ENCODE results near the gene HIGD1A. TPM values are rescaled to one million over a fixed set of nuclear protein-coding genes. Genes with fewer than 3 reads are reported as not detected.

Gene HIGD1A
- total and polyA plus RNA-seq, 9 of the 15 experiments (the other 6 are each of a cell fraction or from before 2014, with no cell fraction given), result 165 to 1,185 (median 333) TPM

DNA sequence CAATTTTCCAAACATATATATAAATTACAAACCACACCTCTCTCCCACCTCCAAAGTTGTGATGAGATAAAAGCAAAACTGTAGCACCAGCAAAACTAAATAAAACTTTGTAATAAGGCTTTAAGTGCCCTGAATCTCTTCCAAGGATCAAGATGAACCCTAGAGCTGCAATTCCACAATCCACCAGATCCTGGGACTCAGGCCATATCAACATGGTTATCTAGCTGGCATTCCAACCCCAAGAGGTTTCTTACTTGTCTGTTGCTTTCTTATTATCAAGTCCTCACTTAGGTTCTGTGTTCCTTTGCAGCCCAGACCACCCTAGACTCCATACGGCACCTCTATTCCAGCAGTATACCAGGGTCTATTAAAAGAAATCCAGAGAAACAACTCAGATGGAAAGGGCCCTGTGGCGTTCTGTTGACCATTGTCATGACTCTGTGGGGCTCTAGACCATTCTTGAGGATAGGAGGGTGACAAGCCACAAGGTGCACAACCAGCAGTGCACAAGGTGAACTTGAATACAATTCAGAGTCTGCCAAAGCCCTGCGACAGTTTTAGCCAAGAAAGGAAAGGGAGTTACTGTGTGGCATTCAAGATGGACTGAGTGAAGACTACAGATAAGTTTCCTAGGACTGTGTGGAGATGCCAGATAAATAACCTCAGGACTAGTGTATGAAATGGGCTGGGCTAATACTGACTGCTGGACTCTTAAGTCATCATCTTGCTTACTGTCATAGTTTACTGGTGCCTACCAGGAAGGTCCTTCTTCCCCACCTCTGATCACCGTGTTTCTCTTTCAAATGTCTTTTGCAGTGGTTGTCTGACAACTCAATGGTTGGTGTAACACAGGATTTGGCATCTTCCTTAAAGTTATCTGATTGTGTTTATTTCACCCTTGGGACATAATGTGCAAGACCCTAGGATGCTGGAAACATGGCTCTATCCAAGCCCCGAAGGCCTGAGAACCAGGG, 32.1 kb upstream of the HIGD1A start (continued):
- TF ChIP-seq, protein P1, sequence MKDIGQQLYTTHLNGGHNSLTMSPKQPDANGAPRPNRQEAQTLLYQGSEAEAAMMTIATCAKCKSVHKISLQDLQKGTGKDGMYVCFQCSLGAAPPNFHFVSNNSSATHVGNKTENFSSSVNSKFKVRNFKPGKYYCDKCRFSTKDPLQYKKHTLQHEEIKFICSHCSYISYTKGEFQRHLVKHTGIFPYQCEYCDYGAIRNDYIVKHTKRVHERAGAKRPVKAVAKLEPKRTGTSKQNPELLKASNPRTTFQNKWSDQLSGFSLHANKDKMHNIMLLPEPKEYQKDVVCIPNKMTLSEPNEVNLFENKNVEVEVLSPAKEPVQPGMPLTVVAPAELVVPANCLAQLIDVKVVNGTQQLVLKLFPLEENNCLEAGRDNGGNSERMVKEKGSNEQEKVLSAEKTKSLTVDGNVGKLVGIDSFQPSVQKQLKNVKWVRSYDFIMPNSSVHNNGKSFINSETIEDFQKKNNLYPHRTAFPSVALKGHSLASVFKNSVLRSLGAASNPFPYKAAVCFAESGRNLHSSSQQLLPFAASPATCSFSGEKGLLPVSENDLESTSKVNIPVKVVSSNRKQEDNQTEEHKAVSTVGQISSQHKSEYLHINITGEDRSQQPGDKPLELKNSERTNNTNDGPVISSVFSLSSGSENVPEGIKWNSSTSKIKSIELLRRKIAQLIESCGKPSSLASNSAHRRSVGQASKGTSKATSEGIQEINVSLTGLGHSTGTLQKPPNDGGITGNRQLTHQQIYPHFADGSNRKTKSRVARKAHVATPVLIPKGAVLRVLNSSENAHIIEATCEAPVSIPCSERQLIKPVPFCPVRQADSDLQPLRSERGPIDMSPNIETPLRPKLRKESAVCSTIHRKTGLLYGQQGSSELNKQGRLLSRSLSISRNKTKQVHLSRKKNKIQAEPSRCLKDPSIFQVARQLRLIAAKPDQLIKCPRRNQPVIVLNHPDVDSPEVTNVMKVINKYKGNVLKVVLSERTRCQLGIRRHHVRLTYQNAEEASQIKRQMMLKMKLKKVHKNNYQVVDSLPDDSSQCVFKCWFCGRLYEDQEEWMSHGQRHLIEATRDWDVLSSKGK (CRISPR knock-in tag; IDR thresholded peaks at IDR 0.05), result no peak
- TF ChIP-seq ZNF583 (CRISPR knock-in tag; IDR thresholded peaks at IDR 0.05), result 0 out of 2 replicates have a peak, but pooled peaks have one; percentile 46
- no peak for TF ChIP-seq ZNF76 (CRISPR knock-in tag; IDR thresholded peaks at IDR 0.05; ENCODE audit: borderline replicate concordance)
- no peak for TF ChIP-seq CBFB (CRISPR knock-in tag; IDR thresholded peaks at IDR 0.05)
- 0 out of 2 replicates have a peak, but pooled peaks have one; percentile 54 for TF ChIP-seq TRIM28 (IDR thresholded peaks at IDR 0.05)
- no peak for TF ChIP-seq ZNF436 (CRISPR knock-in tag; IDR thresholded peaks at IDR 0.05)
- no peak for TF ChIP-seq SMAD1 (IDR thresholded peaks at IDR 0.05; ENCODE audit: low read depth, low read length, partially characterized antibody)
- no peak for TF ChIP-seq NR4A1 (CRISPR knock-in tag; IDR thresholded peaks at IDR 0.05)
- peak; percentile 86 for TF ChIP-seq NR4A1 (tag; IDR thresholded peaks at IDR 0.05)
- TF ChIP-seq ZNF830 (CRISPR knock-in tag; IDR thresholded peaks at IDR 0.05), result no peak
- TF ChIP-seq TFAM (CRISPR knock-in tag; conservative IDR thresholded peaks at IDR 0.05), result no peak
- peak; percentile 57; the same call in 1 of the 2 replicates for TF ChIP-seq MYC (IDR thresholded peaks at IDR 0.05; ENCODE audit: low read depth, low read length)
- TF ChIP-seq MYC (CRISPR knock-in tag; IDR thresholded peaks at IDR 0.05; ENCODE audit: borderline replicate concordance, low read depth), result no peak
- TF ChIP-seq ILK (tag; IDR thresholded peaks at IDR 0.05; ENCODE audit: borderline replicate concordance, low read depth), result no peak
- TF ChIP-seq, protein P2, sequence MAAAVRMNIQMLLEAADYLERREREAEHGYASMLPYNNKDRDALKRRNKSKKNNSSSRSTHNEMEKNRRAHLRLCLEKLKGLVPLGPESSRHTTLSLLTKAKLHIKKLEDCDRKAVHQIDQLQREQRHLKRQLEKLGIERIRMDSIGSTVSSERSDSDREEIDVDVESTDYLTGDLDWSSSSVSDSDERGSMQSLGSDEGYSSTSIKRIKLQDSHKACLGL (CRISPR knock-in tag; IDR thresholded peaks at IDR 0.05; ENCODE audit: borderline replicate concordance, poor library complexity, severe bottlenecking), result no peak
- TF ChIP-seq PHB2 (IDR thresholded peaks at IDR 0.05; ENCODE audit: low read depth), result peak; percentile 91
- peak; percentile 94 for TF ChIP-seq GATA2 (CRISPR knock-in tag; IDR thresholded peaks at IDR 0.05)
- TF ChIP-seq JUND (IDR thresholded peaks at IDR 0.05; ENCODE audit: borderline replicate concordance, low read depth, low read length), result peak; percentile 83
- peak; percentile 40; the same call in 1 of the 3 replicates for TF ChIP-seq JUND (tag; IDR thresholded peaks at IDR 0.05; ENCODE audit: borderline replicate concordance, low read depth, low read length)
- 0 out of 2 replicates have a peak, but pooled peaks have one; percentile 54 for TF ChIP-seq OTX1 (CRISPR knock-in tag; IDR thresholded peaks at IDR 0.05)
- no peak for TF ChIP-seq CBX1 (IDR thresholded peaks at IDR 0.05; ENCODE audit: low read depth)
- TF ChIP-seq CHD1 (IDR thresholded peaks at IDR 0.05; ENCODE audit: low read length), result no peak
- no peak; the same call in 1 of the 2 replicates for TF ChIP-seq RUNX1 (IDR thresholded peaks at IDR 0.05; ENCODE audit: low read depth)
- peak; percentile 97 for TF ChIP-seq POLR2AphosphoS5 (IDR thresholded peaks at IDR 0.05; ENCODE audit: control insufficient read depth, insufficient read depth, low read depth, low read length)
- peak; percentile 98 for TF ChIP-seq TAL1 (IDR thresholded peaks at IDR 0.05)
- TF ChIP-seq NCOR1 (IDR thresholded peaks at IDR 0.05), result peak; percentile 97
